ENCODE data around the gene TPRG1. TPM values are rescaled to one million over a fixed set of nuclear protein-coding genes. Genes with fewer than 3 reads are reported as not detected.

The TPRG1 gene
- total and polyA plus RNA-seq, 2 donors (not counting 1 experiment from before 2014, with no cell fraction given): 0.21 to 0.39 TPM

GRCh38 chr3:189222927-189223636 is 51.3 kb downstream of the TPRG1 start:
- peaks cover 8% of the 10 kb centered on the region for H3K27me3 Mint-ChIP-seq
- no peaks in the 10 kb centered on the region for H3K36me3 ChIP-seq (replicated peaks in 1 of 2; ENCODE audit: control extremely low read depth in 1 of 2, control insufficient read depth in 1 of 2, extremely low read depth in 1 of 2, insufficient read depth in 2 of 2, low read length in 1 of 2)
- H3K27me3 ChIP-seq (replicated peaks in 1 of 4; ENCODE audit: control extremely low read depth in 1 of 4, control insufficient read depth in 3 of 4, insufficient read depth in 4 of 4, low read length in 3 of 4): no peaks in the 10 kb centered on the region
- no peaks in the 10 kb centered on the region for H3K9me3 ChIP-seq (ENCODE audit: control extremely low read depth in 1 of 3, control insufficient read depth in 2 of 3, insufficient read depth in 1 of 3, low read length in 2 of 3)
- H2AFZ ChIP-seq (ENCODE audit: insufficient read depth, low read depth, low read length, poor library complexity, severe bottlenecking): no peak overlapping the region
- no peaks in the 10 kb centered on the region for H3K9me3 Mint-ChIP-seq (ENCODE audit: insufficient read depth)
- ChIA-PET POLR2A (no interaction called here), CTCF (no interaction called here)
- no peak overlapping the region for H3K27ac Mint-ChIP-seq
- no peaks in the 10 kb centered on the region for H3K4me1 Mint-ChIP-seq
- H4K20me1 ChIP-seq (ENCODE audit: control insufficient read depth, insufficient read depth, low read length, poor library complexity, severe bottlenecking): no peaks in the 10 kb centered on the region
- ATAC-seq (ENCODE audit: low read depth): no peak
- no peak overlapping the region for H3K4me2 ChIP-seq (replicated peaks; ENCODE audit: low read depth, low read length, poor library complexity, severe bottlenecking)
- WGBS (ENCODE audit: insufficient coverage): 90% methylated on average over 3 of the region's 3 CpGs
- no peak for TF ChIP-seq CTCF (IDR thresholded peaks at IDR 0.05)
- no peak for TF ChIP-seq EZH2 (IDR thresholded peaks at IDR 0.05; ENCODE audit: borderline replicate concordance, insufficient read depth, low read depth, low read length, poor library complexity, severe bottlenecking)
- intact Hi-C loops (cut with micrococcal nuclease): no loop called here
- DNase-seq: no peak
- no peaks in the 10 kb centered on the region for H3K4me1 ChIP-seq (ENCODE audit: control insufficient read depth in 2 of 2, insufficient read depth in 2 of 2, low read length in 2 of 2)
- no peak overlapping the region for H3K9ac ChIP-seq (ENCODE audit: low read length)
- H3K79me2 ChIP-seq (ENCODE audit: control insufficient read depth, insufficient read depth, low read length): no peaks in the 10 kb centered on the region
- no peak overlapping the region for H3K27ac ChIP-seq (ENCODE audit: low read length in 2 of 2)
- H3K4me3 ChIP-seq (ENCODE audit: control extremely low read depth in 1 of 5, extremely low read depth in 1 of 5, insufficient read depth in 1 of 5, low read depth in 2 of 5, low read length in 4 of 5): no peak overlapping the region
- no peak overlapping the region for H3K4me3 Mint-ChIP-seq

GRCh38 chr3:189225431-189225830 is 53.7 kb downstream of the TPRG1 start:
- no peak overlapping the region for H2AFZ ChIP-seq (ENCODE audit: insufficient read depth, low read depth, low read length, poor library complexity, severe bottlenecking)
- H4K20me1 ChIP-seq (ENCODE audit: control insufficient read depth, insufficient read depth, low read length, poor library complexity, severe bottlenecking): no peaks in the 10 kb centered on the region
- H3K9me3 Mint-ChIP-seq (ENCODE audit: insufficient read depth): no peaks in the 10 kb centered on the region
- TF ChIP-seq CTCF (IDR thresholded peaks at IDR 0.05) (no peak), EZH2 (IDR thresholded peaks at IDR 0.05; ENCODE audit: borderline replicate concordance, insufficient read depth, low read depth, low read length, poor library complexity, severe bottlenecking) (no peak)
- no peak overlapping the region for H3K4me3 Mint-ChIP-seq
- ChIA-PET POLR2A (no interaction called here), CTCF (no interaction called here)
- no peaks in the 10 kb centered on the region for H3K4me1 Mint-ChIP-seq
- no peaks in the 10 kb centered on the region for H3K79me2 ChIP-seq (ENCODE audit: control insufficient read depth, insufficient read depth, low read length)
- DNase-seq (no peak), ATAC-seq (ENCODE audit: low read depth) (no peak)
- H3K4me1 ChIP-seq (ENCODE audit: control insufficient read depth in 2 of 2, insufficient read depth in 2 of 2, low read length in 2 of 2): no peaks in the 10 kb centered on the region
- no peaks in the 10 kb centered on the region for H3K9me3 ChIP-seq (ENCODE audit: control extremely low read depth in 1 of 3, control insufficient read depth in 2 of 3, insufficient read depth in 1 of 3, low read length in 2 of 3)
- no peak overlapping the region for H3K4me2 ChIP-seq (replicated peaks; ENCODE audit: low read depth, low read length, poor library complexity, severe bottlenecking)
- intact Hi-C loops (cut with micrococcal nuclease): no loop called here
- H3K27ac Mint-ChIP-seq: no peak overlapping the region
- H3K27me3 Mint-ChIP-seq: peaks cover 8% of the 10 kb centered on the region
- H3K9ac ChIP-seq (ENCODE audit: low read length): no peak overlapping the region
- H3K36me3 ChIP-seq (replicated peaks in 1 of 2; ENCODE audit: control extremely low read depth in 1 of 2, control insufficient read depth in 1 of 2, extremely low read depth in 1 of 2, insufficient read depth in 2 of 2, low read length in 1 of 2): no peaks in the 10 kb centered on the region
- no peak overlapping the region for H3K4me3 ChIP-seq (ENCODE audit: control extremely low read depth in 1 of 5, extremely low read depth in 1 of 5, insufficient read depth in 1 of 5, low read depth in 2 of 5, low read length in 4 of 5)
- no peaks in the 10 kb centered on the region for H3K27me3 ChIP-seq (replicated peaks in 1 of 4; ENCODE audit: control extremely low read depth in 1 of 4, control insufficient read depth in 3 of 4, insufficient read depth in 4 of 4, low read length in 3 of 4)
- H3K27ac ChIP-seq (ENCODE audit: low read length in 2 of 2): no peak overlapping the region
- 100% methylated on average over 1 of the region's 3 CpGs for WGBS (ENCODE audit: insufficient coverage)

Measured in B cell (primary cell).